GM23338 (cell line): ENCODE measurements around the gene MPC2. TPM values are rescaled to one million over a fixed set of nuclear protein-coding genes. Genes with fewer than 3 reads are reported as not detected.
"Not testable (repeated sequence)": the region's sequence is repeated elsewhere in the genome, so short reads cannot be mapped to it uniquely, and the experiment has no call there.

Experiments
- ATAC-seq: fragments of 200-7000 bp; cut with Tn5 transposase; 3 replicates; pipeline ENCODE4 v1.9.1; 2020
- DNase-seq: peaks from one replicate; pipeline ENCODE4 v3.0.0-alpha.2; 2015; ENCODE audit warnings: low spot score
- H2AFZ ChIP-seq: fragments of 200-600 bp; sonication (generic); 2 replicates; pipeline ENCODE4 v1.8.0; 2016; ENCODE audit warnings: antibody characterized with exemption, mild to moderate bottlenecking, moderate library complexity
- H3F3A ChIP-seq: fragments of 200-600 bp; sonication (generic); replicated peaks from 2 replicates; pipeline ENCODE4 v1.8.0; 2017; ENCODE audit warnings: antibody characterized with exemption, mixed run types, low read depth
- H3K27ac ChIP-seq: fragments of 200-600 bp; sonication (generic); 2 replicates; pipeline ENCODE4 v1.6.1; 2016; ENCODE audit warnings: low read depth
- H3K27me3 ChIP-seq: fragments of 200-600 bp; sonication (generic); 2 replicates; pipeline ENCODE4 v1.8.0; 2016; ENCODE audit warnings: mild to moderate bottlenecking, mixed run types, moderate library complexity; ENCODE audit not compliant: insufficient read depth
- H3K36me3 ChIP-seq: fragments of 200-600 bp; sonication (generic); 2 replicates; pipeline ENCODE4 v1.8.0; 2016; ENCODE audit warnings: mild to moderate bottlenecking; ENCODE audit not compliant: insufficient read depth
- H3K4me1 ChIP-seq: fragments of 200-600 bp; sonication (generic); 2 replicates; pipeline ENCODE4 v1.8.0; 2016; ENCODE audit warnings: mild to moderate bottlenecking, moderate library complexity; ENCODE audit not compliant: insufficient read depth
- H3K4me2 ChIP-seq: fragments of 200-600 bp; sonication (generic); 2 replicates; pipeline ENCODE4 v1.7.1; 2017; ENCODE audit warnings: mixed run types
- H3K4me3 ChIP-seq: fragments of 200-600 bp; sonication (generic); 2 replicates; pipeline ENCODE4 v1.6.1; 2016; ENCODE audit warnings: mixed run types
- H3K79me2 ChIP-seq: fragments of 200-600 bp; sonication (generic); replicated peaks from 2 replicates; pipeline ENCODE4 v1.8.0; 2017; ENCODE audit warnings: mild to moderate bottlenecking; ENCODE audit not compliant: insufficient read depth
- H3K9me2 ChIP-seq: fragments of 200-600 bp; sonication (generic); 2 replicates; pipeline ENCODE4 v1.8.0; 2017; ENCODE audit not compliant: insufficient read depth
- H4K20me1 ChIP-seq: fragments of 200-600 bp; sonication (generic); replicated peaks from 2 replicates; pipeline ENCODE4 v1.8.0; 2017; ENCODE audit warnings: mild to moderate bottlenecking; ENCODE audit not compliant: insufficient read depth
- H3K27ac Mint-ChIP-seq: 2 replicates; pipeline ENCODE4 v1.8.0; 2020; ENCODE audit warnings: inconsistent platforms, mild to moderate bottlenecking, moderate library complexity, mixed read lengths
- H3K27me3 Mint-ChIP-seq: 3 replicates; pipeline ENCODE4 v1.8.0; 2022; ENCODE audit warnings: low read depth, mild to moderate bottlenecking, moderate library complexity, mixed read lengths, inconsistent platforms; ENCODE audit not compliant: insufficient read depth, poor library complexity
- H3K36me3 Mint-ChIP-seq: 3 replicates; pipeline ENCODE4 v1.8.0; 2021; ENCODE audit warnings: low read depth, mild to moderate bottlenecking, inconsistent platforms, moderate library complexity, mixed read lengths
- H3K4me1 Mint-ChIP-seq: 3 replicates; pipeline ENCODE4 v1.8.0; 2020; ENCODE audit warnings: mild to moderate bottlenecking, inconsistent platforms, mixed read lengths
- H3K4me3 Mint-ChIP-seq: 3 replicates; pipeline ENCODE4 v1.8.0; 2021; ENCODE audit warnings: moderate library complexity, mild to moderate bottlenecking, inconsistent platforms, mixed read lengths
- H3K9me3 Mint-ChIP-seq: 3 replicates; pipeline ENCODE4 v1.8.0; 2020; ENCODE audit warnings: moderate library complexity, mild to moderate bottlenecking, inconsistent platforms, mixed read lengths
- CREB1 ChIP-seq: fragments of 250-450 bp; sonication (Bioruptor Pico); IDR thresholded peaks from 2 replicates; pipeline ENCODE4 v1.5.0; 2020; ENCODE audit warnings: low read depth, mild to moderate bottlenecking, moderate library complexity
- EZH2 ChIP-seq: fragments of 200-600 bp; sonication (generic); IDR thresholded peaks from one replicate; pipeline ENCODE4 v1.8.0; 2017; ENCODE audit warnings: antibody characterized with exemption, mild to moderate bottlenecking, low read depth; ENCODE audit not compliant: unreplicated experiment
- NANOG ChIP-seq: IDR thresholded peaks from 2 replicates; pipeline ENCODE4 v1.6.1; 2016; ENCODE audit warnings: antibody characterized with exemption, borderline replicate concordance
- POLR2AphosphoS5 ChIP-seq: IDR thresholded peaks from 2 replicates; pipeline ENCODE4 v1.6.1; 2016; ENCODE audit warnings: antibody characterized with exemption, low read depth
- REST ChIP-seq: IDR thresholded peaks from one replicate; pipeline ENCODE4 v1.6.1; 2018; ENCODE audit warnings: antibody characterized with exemption; ENCODE audit not compliant: unreplicated experiment
- STAT1 ChIP-seq: IDR thresholded peaks from one replicate; pipeline ENCODE4 v1.6.1; 2016; ENCODE audit warnings: antibody characterized with exemption; ENCODE audit not compliant: unreplicated experiment
- ZNF331 ChIP-seq: fragments of 250-450 bp; sonication (Bioruptor Pico); IDR thresholded peaks from 2 replicates; pipeline ENCODE4 v1.5.0; 2020; ENCODE audit warnings: low read depth, mild to moderate bottlenecking, moderate library complexity
- ZNF462 ChIP-seq: fragments of 250-450 bp; sonication (Bioruptor Pico); IDR thresholded peaks from 2 replicates; pipeline ENCODE4 v1.5.0; 2020; ENCODE audit warnings: mild to moderate bottlenecking, moderate library complexity
- polyA plus RNA-seq: library from polyadenylated mRNA; unstranded; fragments of >200 nt; fragmentation: Nextera tagmentation; extraction: Ambion mirVana; gene quantifications from 2 replicates; pipeline ENCODE4 v1.2.1, GENCODE V29; 2016
- total RNA-seq: library from RNA; depleted of rRNA; stranded (reverse); fragments of >200 nt; shearing (Covaris generic); gene quantifications from 2 replicates; pipeline ENCODE4 v1.2.3, GENCODE V29; 2014
- TF ChIP-seq, protein P1 (sequence below), 2 experiments: fragments of 200-600 bp in 1 of 2; sonication (generic) in 1 of 2; conservative IDR thresholded peaks; 2 replicates each; pipeline versions ENCODE4 v1.5.1 to v1.6.1; 2016 to 2017; ENCODE audit warnings: antibody characterized with exemption in 2 of 2, low read depth in 2 of 2, mild to moderate bottlenecking in 2 of 2, moderate library complexity in 1 of 2
- TF ChIP-seq, protein P2 (sequence below): IDR thresholded peaks from 2 replicates; pipeline ENCODE4 v1.6.1; 2016; ENCODE audit warnings: antibody characterized with exemption

MPC2 gene
- total and polyA plus RNA-seq, 2 experiments from 2014 or later = 21.6 to 76.9 TPM

DNA sequence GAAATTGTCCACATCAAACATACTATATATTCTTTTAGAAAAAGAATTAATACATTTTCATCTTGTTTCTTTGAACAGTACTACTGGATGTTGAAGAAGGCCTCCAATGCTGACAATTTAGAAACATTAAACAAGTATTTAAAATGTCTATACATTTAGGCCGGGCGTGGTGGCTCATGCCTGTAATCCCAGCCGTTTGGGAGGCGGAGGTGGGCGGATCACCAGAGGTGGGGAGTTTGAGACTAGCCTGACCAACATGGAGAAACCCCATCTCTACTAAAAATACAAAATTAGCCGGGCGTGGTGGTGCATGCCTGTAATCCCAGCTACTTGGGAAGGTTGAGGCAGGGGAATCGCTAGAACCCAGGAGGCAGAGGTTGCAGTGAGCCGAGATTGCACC, 8.0 kb downstream of the MPC2 start:
- H3K27me3 ChIP-seq, H3K4me3 Mint-ChIP-seq, H4K20me1 ChIP-seq, H3K9me3 Mint-ChIP-seq, H3K4me1 Mint-ChIP-seq, H3K36me3 Mint-ChIP-seq, H3K9me2 ChIP-seq, H3K27ac ChIP-seq, DNase-seq, H3K36me3 ChIP-seq, H3K27me3 Mint-ChIP-seq, ATAC-seq, H3F3A ChIP-seq, H3K27ac Mint-ChIP-seq, H2AFZ ChIP-seq, H3K4me3 ChIP-seq, H3K4me2 ChIP-seq: not testable (repeated sequence)
- Histone ChIP-seq H3K79me2 (peaks cover 33% of the 10 kb centered on the region), H3K4me1 (peaks cover 34% of the 10 kb centered on the region)

DNA sequence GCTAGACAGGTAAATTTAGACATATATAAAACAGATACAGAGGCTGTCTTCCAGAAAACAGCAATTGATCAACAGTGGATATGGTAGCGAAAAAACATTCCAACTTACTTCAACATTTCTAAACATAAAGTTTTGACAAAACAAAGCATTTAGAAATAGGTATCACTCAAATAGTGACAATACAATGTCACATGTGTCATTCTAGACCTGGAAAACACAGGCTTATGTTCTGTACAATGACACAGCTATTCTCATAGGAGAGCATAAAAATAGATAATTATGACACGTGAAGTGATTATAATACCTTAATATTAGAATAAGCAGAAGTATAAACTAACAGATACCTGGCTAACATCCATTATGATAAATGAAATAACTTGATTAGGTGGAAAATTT, 8.4 kb downstream of the MPC2 start:
- Histone ChIP-seq H3K9me2 (no peaks in the 10 kb centered on the region), H3K36me3 (no peaks in the 10 kb centered on the region), H4K20me1 (no peaks in the 10 kb centered on the region), H3K4me3 (no peak overlapping the region), H3K27me3 (no peaks in the 10 kb centered on the region), H3K4me2 (peak overlapping the region; percentile 24; the same call in 1 of the 2 replicates), H3K79me2 (peaks cover 29% of the 10 kb centered on the region), H3F3A (no peaks in the 10 kb centered on the region), H3K4me1 (peaks cover 34% of the 10 kb centered on the region), H3K27ac (no peak overlapping the region), H2AFZ (no peak overlapping the region)
- H3K9me3 Mint-ChIP-seq = no peaks in the 10 kb centered on the region
- no peaks in the 10 kb centered on the region for H3K36me3 Mint-ChIP-seq
- H3K4me3 Mint-ChIP-seq = no peak overlapping the region
- no peak for DNase-seq
- peaks cover 3% of the 10 kb centered on the region for H3K27me3 Mint-ChIP-seq
- H3K4me1 Mint-ChIP-seq = peaks cover 8% of the 10 kb centered on the region; the same call in 2 of the 3 replicates
- ATAC-seq = no peak
- no peak overlapping the region for H3K27ac Mint-ChIP-seq
- TF ChIP-seq, protein P1, sequence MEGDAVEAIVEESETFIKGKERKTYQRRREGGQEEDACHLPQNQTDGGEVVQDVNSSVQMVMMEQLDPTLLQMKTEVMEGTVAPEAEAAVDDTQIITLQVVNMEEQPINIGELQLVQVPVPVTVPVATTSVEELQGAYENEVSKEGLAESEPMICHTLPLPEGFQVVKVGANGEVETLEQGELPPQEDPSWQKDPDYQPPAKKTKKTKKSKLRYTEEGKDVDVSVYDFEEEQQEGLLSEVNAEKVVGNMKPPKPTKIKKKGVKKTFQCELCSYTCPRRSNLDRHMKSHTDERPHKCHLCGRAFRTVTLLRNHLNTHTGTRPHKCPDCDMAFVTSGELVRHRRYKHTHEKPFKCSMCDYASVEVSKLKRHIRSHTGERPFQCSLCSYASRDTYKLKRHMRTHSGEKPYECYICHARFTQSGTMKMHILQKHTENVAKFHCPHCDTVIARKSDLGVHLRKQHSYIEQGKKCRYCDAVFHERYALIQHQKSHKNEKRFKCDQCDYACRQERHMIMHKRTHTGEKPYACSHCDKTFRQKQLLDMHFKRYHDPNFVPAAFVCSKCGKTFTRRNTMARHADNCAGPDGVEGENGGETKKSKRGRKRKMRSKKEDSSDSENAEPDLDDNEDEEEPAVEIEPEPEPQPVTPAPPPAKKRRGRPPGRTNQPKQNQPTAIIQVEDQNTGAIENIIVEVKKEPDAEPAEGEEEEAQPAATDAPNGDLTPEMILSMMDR (conservative IDR thresholded peaks at IDR 0.05; ENCODE audit: low read depth in 2 of 2) = no peak
- TF ChIP-seq, protein P2, sequence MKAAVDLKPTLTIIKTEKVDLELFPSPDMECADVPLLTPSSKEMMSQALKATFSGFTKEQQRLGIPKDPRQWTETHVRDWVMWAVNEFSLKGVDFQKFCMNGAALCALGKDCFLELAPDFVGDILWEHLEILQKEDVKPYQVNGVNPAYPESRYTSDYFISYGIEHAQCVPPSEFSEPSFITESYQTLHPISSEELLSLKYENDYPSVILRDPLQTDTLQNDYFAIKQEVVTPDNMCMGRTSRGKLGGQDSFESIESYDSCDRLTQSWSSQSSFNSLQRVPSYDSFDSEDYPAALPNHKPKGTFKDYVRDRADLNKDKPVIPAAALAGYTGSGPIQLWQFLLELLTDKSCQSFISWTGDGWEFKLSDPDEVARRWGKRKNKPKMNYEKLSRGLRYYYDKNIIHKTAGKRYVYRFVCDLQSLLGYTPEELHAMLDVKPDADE = no peak
- no peak for TF ChIP-seq NANOG
- TF ChIP-seq POLR2AphosphoS5 = no peak
- no peak for TF ChIP-seq ZNF331 (CRISPR knock-in tag)
- no peak for TF ChIP-seq ZNF462
- TF ChIP-seq EZH2 = no peak
- no peak for TF ChIP-seq STAT1
- TF ChIP-seq CREB1 (CRISPR knock-in tag) = no peak
- no peak for TF ChIP-seq REST
